K562 (cell line): ENCODE results near the gene RET. TPM values are rescaled to one million over a fixed set of nuclear protein-coding genes. Genes with fewer than 3 reads are reported as not detected.

ENCODE experiments used
- ATAC-seq: fragments of 200-7000 bp; cut with Tn5 transposase; 3 replicates; pipeline ENCODE4 v1.9.1; 2020; ENCODE audit warnings: moderate library complexity
- BruUV-seq: library from RNA; stranded (reverse); fragments of 400-500 nt; replicated peaks from 2 replicates; lab custom pipeline; 2021; lab: Mats Ljungman, UMichigan
- CTCF ChIA-PET: fragments of 300-600 bp; formaldehyde crosslinking; extraction: SDS; loops from one replicate; lab custom pipeline; 2021; ENCODE audit warnings: low intra/inter-chr PET ratio; lab: Yijun Ruan, JAX
- POLR2A ChIA-PET: fragments of 300-600, 350-650 bp; sonication (Branson Sonifier 250); formaldehyde crosslinking; extraction: SDS; loops from one replicate; lab custom pipeline; 2021; ENCODE audit warnings: antibody characterized with exemption, inconsistent platforms; lab: Yijun Ruan, JAX
- DNase-seq, 4 experiments: peaks; one replicate each; pipeline versions ENCODE4 v3.0.0 to v3.0.0-alpha.2; 2011 to 2018; ENCODE audit warnings: low spot score in 3 of 4, mixed read lengths in 3 of 4; ENCODE audit errors: extremely low read depth in 1 of 4
- FAIRE-seq: peaks from 2 replicates; lab custom pipeline; 2011; peaks lifted over from hg19 to GRCh38; lab: Jason Lieb, UNC
- H2AFZ ChIP-seq: 2 replicates; pipeline ENCODE4 v1.6.0; 2011; ENCODE audit warnings: low read depth, low read length, control low read depth, inconsistent platforms
- H3K27ac ChIP-seq: fragments of 200-600 bp; 3 replicates; pipeline ENCODE4 v1.8.0; 2011; ENCODE audit warnings: low read depth, mild to moderate bottlenecking, control low read depth, inconsistent platforms, low read length, moderate library complexity, mixed read lengths; ENCODE audit errors: extremely low read depth
- H3K27me3 ChIP-seq, 2 experiments: fragments of 300-600 bp in 1 of 2; 2 replicates in 1 of 2; 3 replicates in 1 of 2; pipeline versions ENCODE4 v1.6.0 to v1.8.0; 2011; ENCODE audit warnings: inconsistent platforms in 2 of 2, low read length in 2 of 2, mild to moderate bottlenecking in 1 of 2, mixed read lengths in 1 of 2, moderate library complexity in 1 of 2; ENCODE audit not compliant: control insufficient read depth in 2 of 2, insufficient read depth in 2 of 2
- H3K36me3 ChIP-seq: fragments of 300-600 bp; 3 replicates; pipeline ENCODE4 v1.8.0; 2011; ENCODE audit warnings: mild to moderate bottlenecking, low read length, inconsistent platforms; ENCODE audit not compliant: control insufficient read depth, insufficient read depth
- H3K4me1 ChIP-seq, 2 experiments: fragments of 200-600 bp in 1 of 2; replicated peaks in 1 of 2; 2 replicates in 1 of 2; 3 replicates in 1 of 2; pipeline versions ENCODE4 v1.5.1 to v1.8.0; 2011; ENCODE audit warnings: inconsistent platforms in 2 of 2, low read length in 2 of 2, mild to moderate bottlenecking in 1 of 2, mixed read lengths in 1 of 2, moderate library complexity in 1 of 2; ENCODE audit not compliant: control insufficient read depth in 2 of 2, insufficient read depth in 2 of 2
- H3K4me2 ChIP-seq: 2 replicates; pipeline ENCODE4 v1.6.1; 2011; ENCODE audit warnings: low read length, control low read depth, inconsistent platforms, mixed read lengths; ENCODE audit not compliant: insufficient read depth
- H3K4me3 ChIP-seq: fragments of 200-600 bp; sonication (generic), shearing (Covaris generic); 2 replicates; pipeline ENCODE4 v1.5.1; 2016; ENCODE audit warnings: control low read depth, inconsistent platforms
- H3K79me2 ChIP-seq: fragments of 200-600 bp; 3 replicates; pipeline ENCODE4 v1.8.0; 2011; ENCODE audit warnings: low read length, inconsistent platforms; ENCODE audit not compliant: control insufficient read depth, insufficient read depth
- H3K9ac ChIP-seq, 2 experiments: 2 replicates each; pipeline versions ENCODE4 v1.6.0 to v1.6.1; 2011; ENCODE audit warnings: low read depth in 2 of 2, low read length in 2 of 2, control low read depth in 1 of 2, inconsistent platforms in 1 of 2, mild to moderate bottlenecking in 1 of 2, mixed read lengths in 1 of 2; ENCODE audit not compliant: insufficient read depth in 1 of 2
- H3K9me1 ChIP-seq: one replicate; pipeline ENCODE4 v1.6.0; 2011; ENCODE audit warnings: inconsistent platforms, mild to moderate bottlenecking, low read length, moderate library complexity; ENCODE audit not compliant: control insufficient read depth, insufficient read depth
- H3K9me3 ChIP-seq: replicated peaks from 2 replicates; pipeline ENCODE4 v1.5.1; 2011; ENCODE audit warnings: low read depth, low read length, inconsistent platforms; ENCODE audit not compliant: control insufficient read depth, insufficient read depth
- H4K20me1 ChIP-seq: replicated peaks from 2 replicates; pipeline ENCODE4 v1.6.1; 2011; ENCODE audit warnings: low read length, inconsistent platforms, mixed read lengths; ENCODE audit not compliant: control insufficient read depth, insufficient read depth
- GATA2 ChIP-seq: sonication (generic); formaldehyde crosslinking; IDR thresholded peaks from 2 replicates; pipeline ENCODE4 v1.4.0; 2020; ENCODE audit warnings: mild to moderate bottlenecking, missing genetic modification reagents
- HDAC2 ChIP-seq: fragments of 450-650 bp; IDR thresholded peaks from 2 replicates; pipeline ENCODE4 v1.6.1; 2016; ENCODE audit warnings: mild to moderate bottlenecking
- MXI1 ChIP-seq: IDR thresholded peaks from 2 replicates; pipeline ENCODE4 v1.6.1; 2011; ENCODE audit warnings: low read depth, mild to moderate bottlenecking, improper control_type of control experiment, low read length
- MYC ChIP-seq, 2 experiments: fragments of 250-450 bp in 1 of 2; sonication (Bioruptor Pico) in 1 of 2; IDR thresholded peaks; 2 replicates each; pipeline versions ENCODE4 v1.5.1 to v1.6.1; 2012 to 2021; ENCODE audit warnings: low read depth in 2 of 2, borderline replicate concordance in 1 of 2, improper control_type of control experiment in 1 of 2, low read length in 1 of 2, mild to moderate bottlenecking in 1 of 2, moderate library complexity in 1 of 2
- MYNN ChIP-seq, 2 experiments: sonication (generic); formaldehyde crosslinking in 1 of 2; IDR thresholded peaks; 2 replicates each; pipeline versions ENCODE4 v1.5.0 to v1.6.1; 2016 to 2020; ENCODE audit warnings: antibody characterized with exemption in 1 of 2, missing genetic modification reagents in 1 of 2
- NONO ChIP-seq, 2 experiments: fragments of 200-400 bp in 1 of 2; fragments of 450-650 bp in 1 of 2; formaldehyde crosslinking in 1 of 2; IDR thresholded peaks; 2 replicates each; pipeline ENCODE4 v1.6.1; 2017; ENCODE audit warnings: low read depth in 2 of 2, mild to moderate bottlenecking in 2 of 2, moderate library complexity in 2 of 2, low read length in 1 of 2
- PHF8 ChIP-seq: fragments of 200-600 bp; sonication (generic); IDR thresholded peaks from 2 replicates; pipeline ENCODE4 v1.6.1; 2012; ENCODE audit warnings: mixed run types, mild to moderate bottlenecking, inconsistent platforms, low read length, moderate library complexity, borderline replicate concordance
- PREB ChIP-seq: sonication (generic); formaldehyde crosslinking; IDR thresholded peaks from 2 replicates; pipeline ENCODE4 v1.8.1; 2023; ENCODE audit warnings: mild to moderate bottlenecking, missing genetic modification reagents
- RBM22 ChIP-seq: fragments of 200-400 bp; formaldehyde crosslinking; IDR thresholded peaks from 2 replicates; pipeline ENCODE4 v1.6.1; 2018; ENCODE audit warnings: low read length, low read depth; ENCODE audit not compliant: poor library complexity, severe bottlenecking
- ZNF436 ChIP-seq: fragments of 250-450, 450-650 bp; sonication (Bioruptor Pico); formaldehyde crosslinking; IDR thresholded peaks from 2 replicates; pipeline ENCODE4 v1.7.0; 2020; ENCODE audit warnings: mild to moderate bottlenecking
- ZNF512 ChIP-seq: IDR thresholded peaks from 2 replicates; pipeline ENCODE4 v1.6.1; 2016; ENCODE audit warnings: missing genetic modification characterization, missing compliant biosample characterization
- ZNF589 ChIP-seq: fragments of 200-800 bp; sonication (Bioruptor generic); IDR thresholded peaks from 2 replicates; pipeline ENCODE4 v1.6.1; 2016; ENCODE audit warnings: low read depth, missing genetic modification characterization, missing compliant biosample characterization
- ZNF639 ChIP-seq, 2 experiments: fragments of 200-800 bp in 1 of 2; sonication (Bioruptor generic) in 1 of 2; sonication (generic) in 1 of 2; formaldehyde crosslinking in 1 of 2; IDR thresholded peaks in 1 of 2; conservative IDR thresholded peaks in 1 of 2; 2 replicates each; pipeline versions ENCODE4 v1.5.0 to v1.6.1; 2016 to 2020; ENCODE audit warnings: missing compliant biosample characterization in 1 of 2, missing genetic modification characterization in 1 of 2, missing genetic modification reagents in 1 of 2
- WGBS: fragments of 100-300 bp; shearing (Covaris generic); methylation state at CpG from one replicate; pipeline ENCODE4 v1.1.6; 2016; ENCODE audit warnings: low coverage, mixed read lengths; ENCODE audit not compliant: insufficient coverage; ENCODE audit errors: missing lambda C conversion rate; 5-methylcytosine and 5-hydroxymethylcytosine counted together
- in situ Hi-C: fragments of 300-500 bp; cut with MboI; formaldehyde crosslinking; loops from 4 replicates; pipeline ENCODE4 v1.15.0; 2018; ENCODE audit warnings: inconsistent platforms, mixed read lengths
- intact Hi-C: fragments of 100-400 bp; cut with micrococcal nuclease; formaldehyde crosslinking; loops from 2 replicates; pipeline ENCODE4 v1.14.2; 2022
- polyA plus RNA-seq, 8 experiments: library from polyadenylated mRNA; depleted of rRNA in 4 of 8; stranded (reverse) in 5 of 8; unstranded in 3 of 8; fragments of >200 nt; fragmentation: Nextera tagmentation in 2 of 8; fragmentation: Illumina TruSeq in 1 of 8; extraction: Ambion mirVana in 2 of 8; extraction: Trizol in 1 of 8; gene quantifications; 2 replicates each; pipeline versions ENCODE4 v1.2.1 to v1.2.3, GENCODE V29; 2011 to 2014; ENCODE audit warnings: inconsistent platforms in 1 of 8, missing spikeins in 1 of 8
- total RNA-seq, 7 experiments: library from RNA; depleted of rRNA in 6 of 7; stranded (reverse); fragments of >200 nt in 6 of 7; fragmentation: Illumina TruSeq in 2 of 7; extraction: Trizol in 2 of 7; gene quantifications; 2 replicates each; pipeline versions ENCODE4 v1.2.1 to v1.2.3, GENCODE V29; 2011 to 2021; ENCODE audit warnings: low replicate concordance in 1 of 7

Gene RET
- total and polyA plus RNA-seq, 9 of the 15 experiments (the other 6 are each of a cell fraction or from before 2014, with no cell fraction given): 0.04 to 0.05 TPM; not detected in 7

- peak; percentile 15 to 85; a peak in 2 of 4 replicates for TF ChIP-seq ZNF639 (CRISPR knock-in tag; conservative IDR thresholded peaks at IDR 0.05 in 1 of 2, IDR thresholded peaks at IDR 0.05 in 1 of 2)
Measured at GRCh38 chr10:43138021-43138756, 61.3 kb downstream of the RET start, which contains the start of gene CSGALNACT2 (continued).

GRCh38 chr10:43138757-43139241 lies 61.9 kb downstream of the RET start:
- in situ Hi-C loops (no loop called here), intact Hi-C loops (loop anchor here (5.0 to 10.0 kb wide), 3 partner anchors 64 to 326 kb away; no protein-coding TSS in a partner anchor)
- H3K27ac ChIP-seq: peak overlapping the region; percentile 32; the same call in 2 of the 3 replicates
- peak overlapping the region; percentile 91 for H3K4me2 ChIP-seq
- peak overlapping the region; percentile 87 for H3K4me3 ChIP-seq
- ChIA-PET POLR2A (interaction anchor here (1.0 to 1.6 kb wide), 2 partner anchors 9 to 36 kb away, joined by 4 read pairs; no protein-coding TSS in a partner anchor), CTCF (no interaction called here)
- no peaks in the 10 kb centered on the region for H3K9me3 ChIP-seq
- no peaks in the 10 kb centered on the region for H3K36me3 ChIP-seq
- peak overlapping the region; percentile 95 for H2AFZ ChIP-seq
- BruUV-seq: no TSS peak
- DNase-seq: peak; percentile 34 to 66 (median 52)
- peak; percentile 77 for FAIRE-seq
- peak; percentile 72 for ATAC-seq
- peaks cover 19% of the 10 kb centered on the region; the same call in 2 of the 3 replicates for H3K79me2 ChIP-seq
- no peaks in the 10 kb centered on the region for H3K9me1 ChIP-seq
- no peaks in the 10 kb centered on the region for H4K20me1 ChIP-seq
- H3K9ac ChIP-seq: peak overlapping the region; percentile 62 to 88
- 1% methylated on average over 22 of the region's 22 CpGs for WGBS
- H3K4me1 ChIP-seq: peaks cover 9 to 25% of the 10 kb centered on the region in 2 experiments; a peak in 4 of 5 replicates
- H3K27me3 ChIP-seq: peaks cover 0 to 4% of the 10 kb centered on the region in 2 experiments; a peak in 2 of 5 replicates
- no peak for TF ChIP-seq MYC (IDR thresholded peaks at IDR 0.05; ENCODE audit: low read depth, low read length)
- TF ChIP-seq MYC (CRISPR knock-in tag; IDR thresholded peaks at IDR 0.05; ENCODE audit: borderline replicate concordance, low read depth): no peak
- TF ChIP-seq ZNF436: no peak
- no peak for TF ChIP-seq MXI1
- no peak for TF ChIP-seq GATA2
- TF ChIP-seq PHF8: no peak
- TF ChIP-seq MYNN (IDR thresholded peaks at IDR 0.05): no peak
- no peak for TF ChIP-seq MYNN (CRISPR knock-in tag; IDR thresholded peaks at IDR 0.05)
- no peak for TF ChIP-seq PREB (CRISPR knock-in tag)
- no peak for TF ChIP-seq ZNF589 (CRISPR knock-in tag)
- TF ChIP-seq NONO (IDR thresholded peaks at IDR 0.05; ENCODE audit: low read depth in 2 of 2, low read length in 1 of 2): no peak
- peak; percentile 64; the same call in 1 of the 2 replicates for TF ChIP-seq HDAC2
- no peak for TF ChIP-seq RBM22
- TF ChIP-seq ZNF512: no peak
